Smooth muscle cell of the brain vasculature (primary cell): ENCODE data around the gene NACAD.

Experiments used
- DNase-seq: peaks from one replicate; pipeline ENCODE4 v3.0.0-alpha.2; 2012; ENCODE audit warnings: low read depth, low spot score

Gene NACAD

DNA sequence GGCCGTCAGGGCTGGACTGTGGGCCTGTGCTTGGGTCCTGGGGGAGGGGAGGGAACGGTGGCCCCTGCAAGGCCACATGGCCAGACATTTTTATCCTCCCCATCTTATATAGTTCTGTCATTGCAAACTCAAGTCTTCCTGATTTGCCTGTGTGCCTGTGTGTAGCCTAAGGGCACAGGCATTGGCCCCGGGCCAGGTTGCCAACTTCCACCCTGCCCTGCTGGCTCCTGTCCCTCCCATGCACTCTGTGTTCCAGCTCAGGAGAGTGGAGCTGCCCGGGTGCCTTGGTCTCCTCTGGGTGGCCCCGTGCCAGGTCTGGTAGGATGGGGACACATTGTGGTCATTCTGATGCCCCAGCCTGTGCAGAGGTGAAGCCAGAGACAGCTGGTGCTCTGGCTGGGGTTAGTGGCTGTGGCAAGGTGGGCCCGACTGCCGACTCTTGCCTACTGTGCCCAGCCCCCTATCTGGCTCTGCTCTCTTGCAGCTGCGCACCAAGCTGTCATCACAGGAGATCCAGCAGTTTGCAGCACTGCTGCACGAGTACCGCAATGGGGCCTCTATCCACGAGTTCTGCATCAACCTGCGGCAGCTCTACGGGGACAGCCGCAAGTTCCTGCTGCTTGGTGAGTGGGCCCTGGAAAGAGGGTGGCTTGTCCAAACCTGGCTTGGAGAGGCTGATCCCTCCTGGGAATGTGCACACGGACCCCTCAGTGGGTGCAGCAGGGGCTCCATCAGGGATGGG is 14.8 kb downstream of the NACAD start:
- no peak for DNase-seq

GRCh38 chr7:45073031-45073785 is 15.6 kb downstream of the NACAD start:
- no peak for DNase-seq

DNA sequence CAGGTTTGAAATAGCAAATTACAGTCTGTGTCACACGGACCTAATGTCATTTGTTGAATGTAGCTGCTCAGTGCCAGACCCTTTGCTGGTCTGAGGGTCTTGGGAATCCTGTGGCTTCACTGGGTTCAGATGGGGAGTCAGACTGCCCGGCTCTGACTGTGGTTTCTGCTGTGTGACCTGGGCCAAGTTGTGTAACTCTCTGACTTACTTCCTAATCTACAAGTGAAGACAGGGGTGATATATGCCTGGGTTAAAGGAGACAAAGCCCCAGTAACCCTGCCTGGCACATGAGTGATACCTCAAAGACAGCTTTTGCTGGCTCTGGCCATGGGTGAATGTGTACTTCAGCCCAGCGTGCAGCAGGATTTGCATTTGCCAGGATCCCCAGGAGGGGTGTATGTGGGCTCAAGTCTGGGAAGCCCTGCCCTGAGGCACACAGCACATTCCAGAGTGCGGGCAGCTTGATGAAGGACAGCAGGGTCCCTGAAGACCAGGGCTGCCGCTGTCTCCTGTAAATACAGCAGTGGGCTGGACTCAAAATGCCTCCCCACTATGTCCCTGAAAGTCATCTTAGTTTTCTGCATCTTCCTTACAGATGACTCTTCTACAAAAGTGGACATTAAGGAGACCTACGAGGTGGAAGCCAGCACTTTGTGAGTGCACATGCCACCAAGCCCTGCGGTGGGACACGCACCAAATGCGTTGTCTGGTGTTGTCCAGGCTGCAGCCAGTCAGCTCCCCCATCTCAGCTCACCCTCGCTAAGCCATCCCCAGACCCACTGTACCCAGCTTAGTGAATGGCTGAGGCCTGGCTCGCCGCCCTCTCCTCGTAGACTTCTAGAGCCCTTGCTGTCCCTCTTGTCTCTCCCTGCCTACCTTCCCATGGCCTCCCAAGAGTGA is 16.4 kb downstream of the NACAD start:
- no peak for DNase-seq

- no peak for DNase-seq
Observed at GRCh38 chr7:45071528-45071927, 17.2 kb downstream of the NACAD start.

GRCh38 chr7:45070254-45070642 is 18.5 kb downstream of the NACAD start:
- no peak for DNase-seq

- DNase-seq, result no peak
Observed at GRCh38 chr7:45069444-45070253, 19.1 kb downstream of the NACAD start.

DNA sequence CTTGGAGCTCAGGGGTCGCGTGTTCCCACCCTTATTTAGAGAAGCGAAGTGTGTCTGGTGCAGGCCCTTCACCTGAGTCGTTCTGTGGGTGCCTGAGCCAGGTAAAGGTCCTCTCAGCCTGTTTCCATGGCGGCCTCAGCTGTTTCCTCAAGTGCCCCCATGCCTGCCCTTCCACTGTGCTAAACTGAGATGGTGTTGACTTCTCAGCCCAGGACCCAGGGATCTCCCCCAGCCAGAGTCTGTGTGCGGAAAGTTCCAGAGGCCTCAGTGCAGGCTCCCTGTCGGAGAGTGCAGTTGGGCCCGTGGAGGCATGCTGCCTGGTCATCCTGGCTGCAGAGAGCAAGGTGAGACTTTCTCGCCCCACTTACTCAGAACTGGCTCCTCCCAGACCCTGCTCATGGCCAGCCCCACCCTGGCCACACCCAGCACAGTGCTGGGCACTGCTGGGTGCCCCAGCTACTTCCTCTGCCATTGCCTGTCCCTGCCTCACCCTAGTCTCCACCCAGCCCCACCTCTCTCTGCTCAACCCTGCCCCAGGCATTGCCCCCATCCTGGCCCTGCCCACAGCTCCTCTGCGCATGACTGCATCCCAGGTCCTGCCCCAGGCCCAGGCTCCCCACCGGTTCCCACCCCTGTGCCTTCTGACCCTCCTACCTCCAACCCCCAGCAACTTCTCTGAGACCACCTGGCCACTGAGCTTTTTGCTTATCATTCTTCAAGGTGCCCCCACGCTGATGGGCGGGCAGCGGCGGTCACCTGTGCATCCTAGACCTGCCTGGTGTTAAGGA is 20.3 kb downstream of the NACAD start:
- no peak for DNase-seq

DNA sequence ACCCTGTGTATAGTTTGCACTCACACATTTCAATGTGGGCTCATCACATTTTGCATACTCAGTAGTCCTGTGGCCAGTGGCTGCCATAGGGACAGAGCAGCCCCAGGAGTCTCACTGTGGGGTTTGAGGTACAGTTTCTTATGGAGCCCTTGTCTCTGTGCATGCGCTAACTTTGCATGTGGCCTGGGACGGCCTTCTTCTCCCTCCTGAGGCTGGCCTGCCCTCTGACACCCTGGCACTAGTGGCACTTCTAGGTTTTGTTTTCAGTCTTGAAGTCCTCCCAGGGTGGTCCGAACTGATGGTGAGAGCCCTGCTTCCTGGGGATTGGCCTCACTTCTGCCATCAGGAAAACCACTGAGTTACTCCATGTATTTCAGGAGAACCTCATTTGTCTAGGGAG is 21.2 kb downstream of the NACAD start:
- DNase-seq, result no peak

GRCh38 chr7:45066409-45066808 is 22.4 kb downstream of the NACAD start:
- DNase-seq, result no peak

DNA sequence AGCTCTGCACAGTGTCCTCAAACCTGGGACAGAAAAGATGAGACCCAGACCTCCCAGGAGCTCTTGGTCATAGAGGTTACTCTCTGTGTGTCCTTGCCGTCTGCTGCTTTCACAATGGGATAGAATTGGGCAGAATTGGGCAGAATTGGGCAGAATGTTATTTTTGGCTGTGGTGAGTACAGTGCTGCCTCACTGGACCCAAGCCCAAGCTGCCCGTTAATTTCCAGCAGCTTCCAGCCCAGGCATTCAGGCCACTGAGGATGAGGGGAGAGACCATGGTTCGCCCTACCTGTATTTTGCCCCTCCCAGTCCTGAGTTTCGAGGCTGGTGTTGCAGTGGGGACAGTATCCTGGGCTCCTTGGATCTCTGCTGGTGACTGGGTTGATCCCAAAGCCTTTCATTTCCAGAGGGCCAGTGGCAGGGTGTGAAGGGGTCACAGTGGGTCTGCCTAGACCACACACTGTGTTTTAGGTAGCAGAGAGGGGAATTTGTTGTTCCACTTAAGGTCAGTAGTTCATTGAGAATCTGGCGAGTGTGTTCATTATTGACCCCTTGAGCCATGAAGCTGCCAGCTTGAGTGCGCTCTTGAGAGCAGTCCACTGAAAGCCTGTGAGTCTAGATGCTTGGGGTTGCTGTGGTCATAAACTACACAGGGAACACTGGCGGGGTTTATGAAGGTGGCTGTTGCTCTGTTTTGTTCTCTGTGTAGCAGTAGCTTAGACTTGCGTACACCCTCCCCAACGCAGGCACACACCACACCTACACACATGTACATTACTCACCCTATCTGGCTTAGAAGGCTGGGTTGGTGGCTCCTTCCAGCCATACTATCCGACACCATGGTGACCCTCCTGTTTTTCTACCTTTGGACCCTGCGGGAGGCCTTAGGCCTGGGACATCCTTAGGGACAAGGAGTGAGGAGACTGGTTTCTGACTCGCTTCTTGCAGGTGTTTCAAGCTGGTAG is 23.5 kb downstream of the NACAD start:
- no peak for DNase-seq

GRCh38 chr7:45064047-45064725 is 24.6 kb downstream of the NACAD start:
- DNase-seq, result no peak

- no peak for DNase-seq
Observed at GRCh38 chr7:45061806-45062425, 26.9 kb downstream of the NACAD start.

- DNase-seq, result no peak
Observed at GRCh38 chr7:45061352-45061751, 27.4 kb downstream of the NACAD start.

GRCh38 chr7:45060295-45060694 is 28.5 kb downstream of the NACAD start:
- DNase-seq, result no peak

GRCh38 chr7:45057878-45058277 is 30.9 kb downstream of the NACAD start:
- no peak for DNase-seq

- no peak for DNase-seq
Observed at GRCh38 chr7:45055594-45056219, 33.1 kb downstream of the NACAD start.

- DNase-seq, result no peak
Observed at GRCh38 chr7:45055016-45055415, 33.8 kb downstream of the NACAD start.

GRCh38 chr7:45054442-45054841 is 34.3 kb downstream of the NACAD start:
- no peak for DNase-seq
